Iris pigment epithelial cell (primary cell): ENCODE measurements around the gene TMSB4X.
"Not testable (repeated sequence)": the region's sequence is repeated elsewhere in the genome, so short reads cannot be mapped to it uniquely, and the experiment has no call there.

Experiments used
- DNase-seq: peaks from one replicate; pipeline ENCODE4 v3.0.0-alpha.2; 2011; ENCODE audit warnings: low read depth

The TMSB4X gene

GRCh38 chrX:12976819-12977732, 2.2 kb downstream of the TMSB4X start:
- DNase-seq = not testable (repeated sequence)

GRCh38 chrX:12977761-12978204, 2.9 kb downstream of the TMSB4X start:
- DNase-seq = peak; percentile 40

GRCh38 chrX:12978205-12979025, 3.5 kb downstream of the TMSB4X start:
- peak; percentile 86 for DNase-seq

GRCh38 chrX:12979026-12979607, 4.2 kb downstream of the TMSB4X start:
- no peak for DNase-seq

- peak; percentile 50 for DNase-seq
These were observed 4.7 kb downstream of the TMSB4X start for GRCh38 chrX:12979616-12980015.

GRCh38 chrX:12980039-12980438, 5.1 kb downstream of the TMSB4X start:
- DNase-seq = not testable (repeated sequence)

GRCh38 chrX:12981880-12982279, 7.0 kb downstream of the TMSB4X start:
- DNase-seq = no peak

GRCh38 chrX:12984603-12985319, 9.9 kb downstream of the TMSB4X start:
- peak; percentile 73 for DNase-seq

- no peak for DNase-seq
These were observed 10.4 kb downstream of the TMSB4X start for GRCh38 chrX:12985331-12985730.

- no peak for DNase-seq
These were observed 11.4 kb downstream of the TMSB4X start for GRCh38 chrX:12986164-12986779.

GRCh38 chrX:12986886-12987285, 12.0 kb downstream of the TMSB4X start:
- no peak for DNase-seq

GRCh38 chrX:12987340-12987739, 12.4 kb downstream of the TMSB4X start:
- DNase-seq = no peak

GRCh38 chrX:12987900-12988594, 13.1 kb downstream of the TMSB4X start:
- DNase-seq = no peak

GRCh38 chrX:12988797-12989196, 13.9 kb downstream of the TMSB4X start:
- peak; percentile 74 for DNase-seq

GRCh38 chrX:12989461-12989860, 14.6 kb downstream of the TMSB4X start:
- no peak for DNase-seq

GRCh38 chrX:12991575-12991974, 16.7 kb downstream of the TMSB4X start:
- DNase-seq = no peak

GRCh38 chrX:12992544-12993118, 17.7 kb downstream of the TMSB4X start:
- DNase-seq = no peak

GRCh38 chrX:12993826-12994225, 18.9 kb downstream of the TMSB4X start:
- DNase-seq = no peak

GRCh38 chrX:12994321-12994720, 19.4 kb downstream of the TMSB4X start:
- no peak for DNase-seq

GRCh38 chrX:12996934-12997435, 22.1 kb downstream of the TMSB4X start:
- DNase-seq = no peak
